Measurements from ENCODE around the gene ACTR5. TPM values are rescaled to one million over a fixed set of nuclear protein-coding genes. Genes with fewer than 3 reads are reported as not detected.

The ACTR5 gene
- 1 to 10 TPM; 6.0 to 8.1 (median 7.9) TPM for total RNA-seq
- long read RNA-seq, donor 1, transcript ACTR5-201 (9 exons, 2,565 nt) = major isoform, 15 of 24 reads
- long read RNA-seq, donor 1, partial matches to known transcripts = 0 of 24 reads
- long read RNA-seq, donor 1, other reads (novel, unspliced or antisense) = 9 of 24 reads
- long read RNA-seq, donor 2, transcript ACTR5-201 (9 exons, 2,565 nt) = major isoform, 9 of 10 reads
- long read RNA-seq, donor 2, partial matches to known transcripts = 0 of 10 reads
- long read RNA-seq, donor 2, other reads (novel, unspliced or antisense) = 1 of 10 reads

GRCh38 chr20:38748097-38748860, at the start of gene ACTR5:
TSS of gene ACTR5 (plus strand) at chr20:38748460. CDS start at chr20:38748479, 19 bp downstream.
- Histone ChIP-seq H3K4me3 (peak within 1 kb of the TSS; percentile 78), H3K36me3 (ENCODE audit: low read depth) (no peaks in the 10 kb centered on the region), H3K9me3 (no peaks in the 10 kb centered on the region), H3K4me1 (ENCODE audit: low read depth) (peaks cover 6% of the 10 kb centered on the region)
- DNase-seq = peak; percentile 96 to 98 (median 96)
- TF ChIP-seq CTCF (IDR thresholded peaks at IDR 0.05) = no peak
- peak; percentile 96 for ATAC-seq
- intact Hi-C loops (cut with DNase I, micrococcal nuclease) = loop anchor here in 1 of 2 donors (10.0 kb wide), 1 partner anchor 103 kb away; no protein-coding TSS in a partner anchor

GRCh38 chr20:38698541-38698940, 49.7 kb upstream of the ACTR5 start:
- TF ChIP-seq CTCF (IDR thresholded peaks at IDR 0.05) = no peak
- no peaks in the 10 kb centered on the region for H3K36me3 ChIP-seq (ENCODE audit: low read depth)
- no peak for ATAC-seq
- H3K4me3 ChIP-seq = no peak overlapping the region
- DNase-seq = no peak
- no peaks in the 10 kb centered on the region for H3K9me3 ChIP-seq
- intact Hi-C loops (cut with DNase I, micrococcal nuclease) = no loop called here
- no peaks in the 10 kb centered on the region for H3K4me1 ChIP-seq (ENCODE audit: low read depth)

GRCh38 chr20:38700141-38700540, 48.1 kb upstream of the ACTR5 start:
- no peak for TF ChIP-seq CTCF (IDR thresholded peaks at IDR 0.05)
- intact Hi-C loops (cut with DNase I, micrococcal nuclease) = no loop called here
- no peak for ATAC-seq
- no peak for DNase-seq
- Histone ChIP-seq H3K4me3 (no peak overlapping the region), H3K4me1 (ENCODE audit: low read depth) (no peaks in the 10 kb centered on the region), H3K9me3 (no peaks in the 10 kb centered on the region), H3K36me3 (ENCODE audit: low read depth) (no peaks in the 10 kb centered on the region)

- Histone ChIP-seq H3K4me1 (ENCODE audit: low read depth) (no peaks in the 10 kb centered on the region), H3K4me3 (no peak overlapping the region), H3K9me3 (no peaks in the 10 kb centered on the region), H3K36me3 (ENCODE audit: low read depth) (no peaks in the 10 kb centered on the region)
- ATAC-seq (no peak), DNase-seq (no peak)
- no peak for TF ChIP-seq CTCF (IDR thresholded peaks at IDR 0.05)
- intact Hi-C loops (cut with DNase I, micrococcal nuclease) = no loop called here
These were observed 47.3 kb upstream of the ACTR5 start for GRCh38 chr20:38700926-38701325.

- intact Hi-C loops (cut with DNase I, micrococcal nuclease) = no loop called here
- H3K4me3 ChIP-seq = no peak overlapping the region
- H3K4me1 ChIP-seq (ENCODE audit: low read depth) = no peaks in the 10 kb centered on the region
- no peak for DNase-seq
- no peaks in the 10 kb centered on the region for H3K36me3 ChIP-seq (ENCODE audit: low read depth)
- no peak for ATAC-seq
- H3K9me3 ChIP-seq = no peaks in the 10 kb centered on the region
- no peak for TF ChIP-seq CTCF (IDR thresholded peaks at IDR 0.05)
These were observed 44.7 kb upstream of the ACTR5 start for GRCh38 chr20:38703526-38703925.

Data from mucosa of descending colon (tissue), 3 donors.